Naive thymus-derived CD4-positive, alpha-beta T cell (primary cell): ENCODE measurements around the gene RAD51B. TPM values are rescaled to one million over a fixed set of nuclear protein-coding genes. Genes with fewer than 3 reads are reported as not detected.

ENCODE experiments used
- ATAC-seq: fragments of 150-1000 bp; cut with Tn5 transposase; 2 replicates; pipeline ENCODE4 v1.10.0; 2021; ENCODE audit warnings: mild to moderate bottlenecking, moderate library complexity
- CTCF ChIA-PET: fragments of 350-600 bp; sonication (Branson Sonifier 250); formaldehyde crosslinking; loops from one replicate; lab custom pipeline; 2021; ENCODE audit warnings: antibody characterized with exemption; lab: Charles Lee
- POLR2A ChIA-PET: fragments of 350-600 bp; sonication (Branson Sonifier 250); formaldehyde crosslinking; loops from one replicate; lab custom pipeline; 2021; ENCODE audit warnings: antibody characterized with exemption, inconsistent platforms; lab: Charles Lee
- DNase-seq, 9 donors: peaks; one replicate each; pipeline versions ENCODE4 v3.0.0 to v3.0.0-alpha.2; 2020 to 2022; ENCODE audit warnings: mixed read lengths in 1 of 9
- H3K27ac ChIP-seq: one replicate; pipeline ENCODE4 v1.7.0; 2013; ENCODE audit warnings: mild to moderate bottlenecking, low read depth, low read length, moderate library complexity
- H3K27me3 ChIP-seq, 2 donors: one replicate each; pipeline ENCODE4 v1.7.0; 2013; ENCODE audit warnings: low read length in 2 of 2, mild to moderate bottlenecking in 2 of 2, moderate library complexity in 2 of 2; ENCODE audit not compliant: control insufficient read depth in 2 of 2, insufficient read depth in 2 of 2
- H3K36me3 ChIP-seq, 3 experiments: 1 replicate in 2 of 3; 2 replicates in 1 of 3; pipeline ENCODE4 v1.7.0; 2013; ENCODE audit warnings: low read length in 3 of 3, mild to moderate bottlenecking in 3 of 3, moderate library complexity in 1 of 3; ENCODE audit not compliant: insufficient read depth in 3 of 3, control insufficient read depth in 2 of 3
- H3K4me1 ChIP-seq, 2 donors: one replicate each; pipeline ENCODE4 v1.7.0; 2013; ENCODE audit warnings: low read length in 2 of 2, mild to moderate bottlenecking in 2 of 2, moderate library complexity in 1 of 2; ENCODE audit not compliant: control insufficient read depth in 2 of 2, insufficient read depth in 2 of 2
- H3K4me3 ChIP-seq: 2 replicates; pipeline ENCODE4 v1.7.0; 2013; ENCODE audit warnings: mild to moderate bottlenecking, low read length
- H3K9me3 ChIP-seq, 3 experiments: 1 replicate in 2 of 3; 2 replicates in 1 of 3; pipeline ENCODE4 v1.7.0; 2013; ENCODE audit warnings: low read length in 3 of 3; ENCODE audit not compliant: control insufficient read depth in 2 of 3
- H3K27ac Mint-ChIP-seq, 9 donors: one replicate each; pipeline ENCODE4 v1.8.0; 2020 to 2022; ENCODE audit warnings: mixed read lengths in 9 of 9, mild to moderate bottlenecking in 8 of 9, moderate library complexity in 5 of 9, inconsistent platforms in 2 of 9
- H3K27me3 Mint-ChIP-seq, 5 donors: one replicate each; pipeline ENCODE4 v1.8.0; 2021 to 2022; ENCODE audit warnings: mixed read lengths in 5 of 5, mild to moderate bottlenecking in 1 of 5
- H3K36me3 Mint-ChIP-seq, 5 donors: one replicate each; pipeline ENCODE4 v1.8.0; 2020 to 2022; ENCODE audit warnings: mixed read lengths in 5 of 5, mild to moderate bottlenecking in 3 of 5, inconsistent platforms in 1 of 5
- H3K4me1 Mint-ChIP-seq, 7 donors: one replicate each; pipeline ENCODE4 v1.8.0; 2020 to 2022; ENCODE audit warnings: mixed read lengths in 7 of 7, mild to moderate bottlenecking in 3 of 7, inconsistent platforms in 1 of 7
- H3K4me3 Mint-ChIP-seq, 10 donors: one replicate each; pipeline ENCODE4 v1.8.0; 2020 to 2022; ENCODE audit warnings: mild to moderate bottlenecking in 10 of 10, mixed read lengths in 10 of 10, moderate library complexity in 6 of 10, inconsistent platforms in 2 of 10
- H3K9me3 Mint-ChIP-seq, 11 donors: one replicate each; pipeline ENCODE4 v1.8.0; 2020 to 2022; ENCODE audit warnings: mixed read lengths in 11 of 11, mild to moderate bottlenecking in 4 of 11, inconsistent platforms in 1 of 11, moderate library complexity in 1 of 11
- intact Hi-C, 2 donors: fragments of 100-400 bp; cut with micrococcal nuclease; formaldehyde crosslinking; loops; one replicate each; pipeline ENCODE4 v1.15.1; 2023
- polyA plus RNA-seq, 2 donors: library from polyadenylated mRNA; unstranded; fragments of 300-500 nt; fragmentation: Illumina TruSeq; gene quantifications; one replicate each; pipeline ENCODE4 v1.2.3, GENCODE V29; 2021
- total RNA-seq, 6 experiments: library from RNA in 5 of 6; stranded (reverse) in 5 of 6; gene quantifications; 1 replicate in 5 of 6; 2 replicates in 1 of 6; pipeline ENCODE4 v1.2.3 and lab custom pipeline; 2021 to 2026

RAD51B gene
- total and polyA plus RNA-seq, 7 experiments from 2014 or later, result 15.0 to 42.2 (median 28.8) TPM

DNA sequence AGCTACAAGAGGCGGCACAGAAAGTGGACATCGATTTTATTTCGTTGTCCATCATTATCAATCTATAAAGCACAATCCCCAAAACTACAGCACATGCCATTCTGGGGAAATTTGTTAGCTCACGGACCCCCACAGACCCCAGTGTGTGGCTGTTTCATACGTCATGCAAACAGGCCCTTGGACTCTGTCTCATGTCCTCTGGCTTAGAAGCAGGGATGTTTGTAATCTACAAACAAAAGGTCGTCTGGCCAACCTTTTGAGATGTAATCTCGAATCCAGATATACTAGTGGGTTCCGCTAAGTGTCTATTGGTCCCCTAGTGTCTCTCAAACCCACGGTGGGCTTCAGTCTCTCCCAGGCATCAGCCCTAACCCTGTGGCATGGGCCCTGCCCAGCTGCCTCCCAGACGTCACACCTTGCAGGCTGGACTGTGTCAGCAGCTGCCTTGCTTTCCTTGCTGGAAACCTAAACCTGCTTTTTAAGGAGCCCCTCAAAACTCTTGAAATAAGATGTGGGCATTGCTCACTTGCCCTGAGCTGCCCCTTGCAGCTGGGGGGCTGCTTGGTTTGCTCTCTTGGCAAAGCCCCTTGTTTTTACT, 752.4 kb downstream of the RAD51B start:
- CTCF ChIA-PET, result interaction anchor here (0.6 kb wide), 1 partner anchor 47 kb away, joined by 3 read pairs; no protein-coding TSS in a partner anchor
- H3K4me3 Mint-ChIP-seq, result no peak overlapping the region
- ATAC-seq, result no peak

DNA sequence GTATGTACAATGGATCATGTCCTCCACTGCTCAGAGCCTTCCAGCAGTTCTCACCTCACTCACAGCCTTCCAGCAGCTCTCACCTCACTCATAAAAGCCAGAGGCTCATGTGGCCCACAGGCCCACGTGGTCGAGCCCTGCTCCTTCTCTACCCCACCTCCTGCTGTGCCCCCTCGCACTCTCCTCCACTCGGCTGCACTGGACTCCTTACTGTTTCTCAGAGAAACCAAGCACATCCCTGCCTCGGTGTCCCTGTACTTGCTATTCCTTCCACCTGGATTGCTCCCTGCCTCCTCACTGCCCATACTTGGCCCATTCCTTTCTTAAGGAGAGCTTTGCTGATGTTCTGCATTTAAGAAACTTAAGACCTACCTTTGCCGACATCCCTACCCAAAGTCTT, 753.5 kb downstream of the RAD51B start:
- peaks cover 0 to 13% (median 0%) of the 10 kb centered on the region in 7 donors for H3K4me1 Mint-ChIP-seq
- DNase-seq, result no peak
- Histone ChIP-seq H3K27ac (no peak overlapping the region), H3K27me3 (no peaks in the 10 kb centered on the region), H3K4me3 (no peak overlapping the region), H3K36me3 (no peaks in the 10 kb centered on the region), H3K9me3 (no peaks in the 10 kb centered on the region), H3K4me1 (no peaks in the 10 kb centered on the region)
- no peak overlapping the region for H3K4me3 Mint-ChIP-seq
- H3K27me3 Mint-ChIP-seq, result no peaks in the 10 kb centered on the region
- H3K36me3 Mint-ChIP-seq, result peaks cover 0 to 7% (median 0%) of the 10 kb centered on the region in 5 donors
- CTCF ChIA-PET, result no interaction called here
- ATAC-seq, result no peak
- intact Hi-C loops, result no loop called here
- H3K9me3 Mint-ChIP-seq, result peaks cover 0 to 7% (median 0%) of the 10 kb centered on the region in 11 donors
- POLR2A ChIA-PET, result interaction anchor here (0.6 kb wide), 1 partner anchor 65 kb away, joined by 3 read pairs; no protein-coding TSS in a partner anchor
- H3K27ac Mint-ChIP-seq, result peak overlapping the region in 2 of 9 donors; percentile 1 to 54

More for the DNA sequence above, 752.4 kb downstream of the RAD51B start:
- Histone ChIP-seq H3K9me3 (no peaks in the 10 kb centered on the region), H3K4me3 (no peak overlapping the region), H3K4me1 (no peaks in the 10 kb centered on the region), H3K27me3 (no peaks in the 10 kb centered on the region), H3K27ac (no peak overlapping the region), H3K36me3 (no peaks in the 10 kb centered on the region)
- no peak for DNase-seq
- no peaks in the 10 kb centered on the region for H3K27me3 Mint-ChIP-seq
- H3K9me3 Mint-ChIP-seq, result peaks cover 0 to 5% (median 0%) of the 10 kb centered on the region in 11 donors
- H3K27ac Mint-ChIP-seq, result no peak overlapping the region
- H3K36me3 Mint-ChIP-seq, result peaks cover 0 to 7% (median 5%) of the 10 kb centered on the region in 5 donors
- peaks cover 0 to 13% (median 0%) of the 10 kb centered on the region in 7 donors for H3K4me1 Mint-ChIP-seq
- POLR2A ChIA-PET, result interaction anchor here (1.2 to 1.4 kb wide), 2 partner anchors 10 to 65 kb away, joined by 3 to 5 read pairs; no protein-coding TSS in a partner anchor
- intact Hi-C loops, result no loop called here

DNA sequence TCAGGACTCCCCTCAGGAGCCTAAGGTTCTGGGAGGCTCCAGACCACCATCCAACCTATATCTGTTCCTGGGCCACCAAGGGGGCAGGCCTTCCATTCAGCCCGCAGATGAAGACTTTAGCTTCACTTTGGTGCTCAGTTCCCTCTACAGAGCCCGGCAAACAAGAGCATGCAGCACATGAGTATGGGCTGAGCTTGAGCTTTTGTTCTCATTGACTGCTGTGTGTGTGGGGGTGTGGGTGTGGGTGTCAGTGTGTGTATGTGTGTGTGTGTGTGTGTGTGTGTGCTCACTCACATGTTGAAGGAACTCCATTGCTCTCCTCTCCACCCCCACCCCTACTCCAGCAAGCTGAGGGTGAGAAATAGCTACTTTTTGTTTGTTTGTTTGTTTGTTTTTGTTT, 754.1 kb downstream of the RAD51B start:
- Mint-ChIP-seq H3K36me3 (peaks cover 0 to 7% (median 0%) of the 10 kb centered on the region in 5 donors), H3K4me1 (peaks cover 0 to 13% (median 0%) of the 10 kb centered on the region in 7 donors), H3K4me3 (no peak overlapping the region), H3K27ac (peak overlapping the region in 1 of 9 donors; percentile 54), H3K27me3 (no peaks in the 10 kb centered on the region), H3K9me3 (peaks cover 0 to 6% (median 0%) of the 10 kb centered on the region in 11 donors)
- intact Hi-C loops, result no loop called here
- DNase-seq (no peak), ATAC-seq (no peak)
- Histone ChIP-seq H3K27ac (no peak overlapping the region), H3K4me3 (no peak overlapping the region), H3K36me3 (no peaks in the 10 kb centered on the region), H3K9me3 (no peaks in the 10 kb centered on the region), H3K27me3 (no peaks in the 10 kb centered on the region), H3K4me1 (no peaks in the 10 kb centered on the region)
- ChIA-PET POLR2A (interaction anchor here (0.6 kb wide), 4 partner anchors 66 to 128 kb away, joined by 3 to 4 read pairs (median 3); no protein-coding TSS in a partner anchor), CTCF (no interaction called here)

DNA sequence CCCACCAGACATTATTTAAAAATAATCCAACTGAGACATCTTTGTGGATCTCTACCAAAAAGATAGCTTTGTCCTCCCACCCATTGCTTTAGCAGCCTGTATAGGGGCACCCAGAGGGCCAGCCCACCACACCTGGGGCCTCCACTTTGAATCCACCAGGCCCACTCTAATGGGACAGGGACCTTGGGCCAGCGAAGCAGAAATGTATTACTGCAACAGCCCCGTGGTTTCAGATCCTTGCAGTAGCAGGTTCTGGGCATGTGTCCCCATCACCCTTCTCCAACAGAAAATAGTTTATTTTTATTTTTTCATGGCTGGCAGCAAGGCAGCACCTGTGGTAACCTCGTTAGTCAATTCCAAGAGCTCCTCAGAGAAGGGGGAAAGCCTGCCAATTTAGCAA, 754.9 kb downstream of the RAD51B start:
- CTCF ChIA-PET, result no interaction called here
- ATAC-seq (no peak), DNase-seq (no peak)
- Mint-ChIP-seq H3K4me1 (peaks cover 0 to 13% (median 0%) of the 10 kb centered on the region in 7 donors), H3K36me3 (peaks cover 0 to 7% (median 0%) of the 10 kb centered on the region in 5 donors), H3K27me3 (no peaks in the 10 kb centered on the region), H3K4me3 (no peak overlapping the region), H3K9me3 (peaks cover 0 to 3% (median 0%) of the 10 kb centered on the region in 11 donors), H3K27ac (peak overlapping the region in 1 of 9 donors; percentile 16)
- Histone ChIP-seq H3K27ac (no peak overlapping the region), H3K27me3 (no peaks in the 10 kb centered on the region), H3K36me3 (no peaks in the 10 kb centered on the region), H3K4me3 (no peak overlapping the region), H3K9me3 (no peaks in the 10 kb centered on the region), H3K4me1 (no peaks in the 10 kb centered on the region)
- intact Hi-C loops, result no loop called here
- POLR2A ChIA-PET, result interaction anchor here (0.6 kb wide), 2 partner anchors 119 to 129 kb away, joined by 3 to 4 read pairs; no protein-coding TSS in a partner anchor

DNA sequence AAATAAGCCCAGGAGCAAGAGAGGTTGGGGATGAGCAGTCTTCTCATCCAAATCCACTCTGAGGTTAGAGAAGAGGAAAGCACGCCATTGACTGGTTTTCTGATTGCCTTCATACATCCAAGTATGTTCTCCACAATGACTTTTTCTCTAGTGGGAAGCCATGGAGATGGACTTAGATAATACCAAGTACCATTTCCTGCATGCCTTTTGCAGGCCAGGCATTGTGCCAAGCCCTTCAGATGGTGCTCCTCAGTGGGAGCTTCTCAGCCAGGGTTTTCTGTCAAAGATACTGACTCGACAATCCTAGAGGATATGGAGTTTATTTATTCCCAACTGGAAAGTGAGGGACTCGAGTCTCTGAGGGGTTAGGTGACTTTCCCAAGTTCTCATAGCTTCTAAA, 755.3 kb downstream of the RAD51B start:
- H3K9me3 ChIP-seq, result no peaks in the 10 kb centered on the region
- peaks cover 0 to 3% (median 0%) of the 10 kb centered on the region in 11 donors for H3K9me3 Mint-ChIP-seq
- H3K4me3 ChIP-seq, result no peak overlapping the region
- no peaks in the 10 kb centered on the region for H3K27me3 ChIP-seq
- no peaks in the 10 kb centered on the region for H3K27me3 Mint-ChIP-seq
- ATAC-seq (no peak), DNase-seq (no peak)
- no peak overlapping the region for H3K27ac Mint-ChIP-seq
- no peaks in the 10 kb centered on the region for H3K4me1 ChIP-seq
- ChIA-PET POLR2A (no interaction called here), CTCF (interaction anchor here (0.6 kb wide), 1 partner anchor 130 kb away, joined by 4 read pairs; no protein-coding TSS in a partner anchor)
- no peak overlapping the region for H3K4me3 Mint-ChIP-seq
- H3K36me3 ChIP-seq, result no peaks in the 10 kb centered on the region
- H3K27ac ChIP-seq, result no peak overlapping the region
- peaks cover 0 to 7% (median 0%) of the 10 kb centered on the region in 5 donors for H3K36me3 Mint-ChIP-seq
- H3K4me1 Mint-ChIP-seq, result peaks cover 0 to 13% (median 0%) of the 10 kb centered on the region in 7 donors
- intact Hi-C loops, result no loop called here

DNA sequence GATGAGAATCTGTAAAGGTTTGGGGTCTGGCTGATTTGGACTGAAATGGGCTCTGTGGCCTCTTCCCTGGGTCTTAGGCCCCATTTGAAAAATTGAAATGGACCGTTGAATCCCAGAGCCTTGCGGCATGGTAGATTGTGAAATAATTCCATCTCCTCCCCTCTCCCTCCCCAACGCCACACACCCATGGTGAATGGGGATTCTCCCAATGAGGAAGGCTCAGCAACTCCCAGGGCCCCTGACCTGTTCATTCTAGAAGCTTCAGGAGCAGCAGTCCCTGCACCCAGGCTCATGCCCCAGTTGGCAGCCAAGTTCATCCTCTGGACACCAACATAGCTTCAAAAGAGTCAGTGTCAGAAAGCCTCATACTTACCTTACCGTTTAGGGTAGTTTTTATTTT, 755.8 kb downstream of the RAD51B start:
- Histone ChIP-seq H3K27me3 (no peaks in the 10 kb centered on the region), H3K4me3 (no peak overlapping the region), H3K4me1 (no peaks in the 10 kb centered on the region), H3K27ac (no peak overlapping the region), H3K9me3 (no peaks in the 10 kb centered on the region), H3K36me3 (no peaks in the 10 kb centered on the region)
- Mint-ChIP-seq H3K4me1 (peaks cover 0 to 13% (median 0%) of the 10 kb centered on the region in 7 donors), H3K9me3 (peaks cover 0 to 3% (median 0%) of the 10 kb centered on the region in 11 donors), H3K36me3 (peaks cover 0 to 7% (median 0%) of the 10 kb centered on the region in 5 donors), H3K4me3 (no peak overlapping the region), H3K27me3 (no peaks in the 10 kb centered on the region), H3K27ac (no peak overlapping the region)
- ATAC-seq (no peak), DNase-seq (no peak)
- POLR2A ChIA-PET, result no interaction called here
- CTCF ChIA-PET, result interaction anchor here (0.6 kb wide), 1 partner anchor 130 kb away, joined by 4 read pairs; no protein-coding TSS in a partner anchor
- intact Hi-C loops, result no loop called here
